ENCODE results near the gene PCNX1.
"Not testable (repeated sequence)": the region's sequence is repeated elsewhere in the genome, so short reads cannot be mapped to it uniquely, and the experiment has no call there.

Gene PCNX1

GRCh38 chr14:71119832-71120231, 212.6 kb downstream of the PCNX1 start:
- H3K27me3 ChIP-seq (ENCODE audit: control insufficient read depth, insufficient read depth, low read length), result no peaks in the 10 kb centered on the region
- no peak overlapping the region for H3K27ac ChIP-seq
- H3K36me3 ChIP-seq (ENCODE audit: control insufficient read depth, insufficient read depth, low read length), result no peaks in the 10 kb centered on the region
- H3K4me2 ChIP-seq (ENCODE audit: low read length), result no peak overlapping the region
- H3K4me3 ChIP-seq (ENCODE audit: low read depth, low read length), result no peak overlapping the region
- H3K9ac ChIP-seq, result no peak overlapping the region
- no peaks in the 10 kb centered on the region for H3K79me2 ChIP-seq
- H3K9me3 ChIP-seq (ENCODE audit: control insufficient read depth, low read length), result no peaks in the 10 kb centered on the region
- no peaks in the 10 kb centered on the region for H3K4me1 ChIP-seq
- no peak for TF ChIP-seq CTCF (IDR thresholded peaks at IDR 0.05)
- no peak overlapping the region for H2AFZ ChIP-seq

DNA sequence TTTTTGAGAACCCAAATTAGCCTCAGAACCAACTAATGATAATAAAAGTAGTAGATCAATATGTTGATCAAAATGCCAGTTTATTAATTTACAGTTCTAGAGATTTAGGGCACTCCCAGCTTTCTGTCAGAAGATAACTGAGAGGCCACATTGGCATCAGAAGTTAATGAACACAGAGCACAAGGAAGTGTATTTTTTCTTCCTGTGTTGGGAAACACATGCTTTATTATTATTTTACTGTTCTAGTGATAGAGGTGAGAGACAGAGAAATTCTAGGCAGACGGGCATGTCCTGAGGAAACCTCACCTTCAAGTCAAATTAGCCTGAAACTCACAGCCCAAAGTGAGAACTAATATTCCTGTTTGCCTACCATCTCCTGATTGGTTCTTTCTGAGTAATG, 213.7 kb downstream of the PCNX1 start:
- no peak for TF ChIP-seq CTCF (IDR thresholded peaks at IDR 0.05)
- Histone ChIP-seq H3K36me3 (ENCODE audit: control insufficient read depth, insufficient read depth, low read length) (no peaks in the 10 kb centered on the region), H3K9me3 (ENCODE audit: control insufficient read depth, low read length) (no peaks in the 10 kb centered on the region), H2AFZ (no peak overlapping the region), H3K4me1 (no peaks in the 10 kb centered on the region), H3K27me3 (ENCODE audit: control insufficient read depth, insufficient read depth, low read length) (no peaks in the 10 kb centered on the region), H3K4me3 (ENCODE audit: low read depth, low read length) (no peak overlapping the region), H3K79me2 (no peaks in the 10 kb centered on the region), H3K9ac (no peak overlapping the region), H3K27ac (no peak overlapping the region), H3K4me2 (ENCODE audit: low read length) (no peak overlapping the region)

DNA sequence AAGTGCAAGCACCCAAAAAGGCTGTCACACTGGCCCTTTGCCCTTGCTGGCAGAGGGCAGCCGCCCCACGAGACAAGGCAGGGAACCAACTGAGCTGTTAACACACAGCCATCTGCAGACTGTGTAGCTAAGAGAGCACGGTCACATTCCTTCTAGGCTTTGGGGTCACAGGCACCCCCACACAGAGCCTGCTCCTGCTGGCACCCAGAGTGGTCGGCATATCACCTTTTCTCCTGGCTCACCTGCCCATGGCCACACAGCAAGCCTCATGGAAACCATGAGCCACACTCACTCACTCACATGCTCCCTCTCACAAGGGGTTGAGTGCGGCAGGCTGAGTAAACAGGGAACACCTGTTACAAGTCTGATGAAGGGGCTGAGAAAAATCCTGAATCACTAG, 214.5 kb downstream of the PCNX1 start:
- no peak overlapping the region for H3K4me2 ChIP-seq (ENCODE audit: low read length)
- no peak overlapping the region for H3K27ac ChIP-seq
- no peaks in the 10 kb centered on the region for H3K79me2 ChIP-seq
- no peak overlapping the region for H2AFZ ChIP-seq
- H3K9ac ChIP-seq, result no peak overlapping the region
- H3K9me3 ChIP-seq (ENCODE audit: control insufficient read depth, low read length), result no peaks in the 10 kb centered on the region
- H3K36me3 ChIP-seq (ENCODE audit: control insufficient read depth, insufficient read depth, low read length), result no peaks in the 10 kb centered on the region
- H3K4me1 ChIP-seq, result no peaks in the 10 kb centered on the region
- TF ChIP-seq CTCF (IDR thresholded peaks at IDR 0.05), result no peak
- no peak overlapping the region for H3K4me3 ChIP-seq (ENCODE audit: low read depth, low read length)
- no peaks in the 10 kb centered on the region for H3K27me3 ChIP-seq (ENCODE audit: control insufficient read depth, insufficient read depth, low read length)

GRCh38 chr14:71122866-71123565, 215.8 kb downstream of the PCNX1 start:
- TF ChIP-seq CTCF (IDR thresholded peaks at IDR 0.05), result no peak

GRCh38 chr14:71123579-71124135, 216.4 kb downstream of the PCNX1 start:
- H3K9ac ChIP-seq, result no peak overlapping the region
- H3K9me3 ChIP-seq (ENCODE audit: control insufficient read depth, low read length), result no peaks in the 10 kb centered on the region
- no peaks in the 10 kb centered on the region for H3K4me1 ChIP-seq
- H3K79me2 ChIP-seq, result no peaks in the 10 kb centered on the region
- no peak overlapping the region for H3K4me2 ChIP-seq (ENCODE audit: low read length)
- no peak overlapping the region for H3K4me3 ChIP-seq (ENCODE audit: low read depth, low read length)
- no peak overlapping the region for H2AFZ ChIP-seq
- no peak for TF ChIP-seq CTCF (IDR thresholded peaks at IDR 0.05)
- no peak overlapping the region for H3K27ac ChIP-seq
- no peaks in the 10 kb centered on the region for H3K27me3 ChIP-seq (ENCODE audit: control insufficient read depth, insufficient read depth, low read length)
- H3K36me3 ChIP-seq (ENCODE audit: control insufficient read depth, insufficient read depth, low read length), result no peaks in the 10 kb centered on the region

More at GRCh38 chr14:71122866-71123565, 215.8 kb downstream of the PCNX1 start:
- Histone ChIP-seq H3K27me3 (ENCODE audit: control insufficient read depth, insufficient read depth, low read length) (no peaks in the 10 kb centered on the region), H3K79me2 (no peaks in the 10 kb centered on the region), H3K9ac (no peak overlapping the region), H3K36me3 (ENCODE audit: control insufficient read depth, insufficient read depth, low read length) (no peaks in the 10 kb centered on the region), H2AFZ (no peak overlapping the region), H3K9me3 (ENCODE audit: control insufficient read depth, low read length) (no peaks in the 10 kb centered on the region), H3K4me3 (ENCODE audit: low read depth, low read length) (no peak overlapping the region), H3K4me2 (ENCODE audit: low read length) (no peak overlapping the region), H3K27ac (no peak overlapping the region), H3K4me1 (no peaks in the 10 kb centered on the region)

DNA sequence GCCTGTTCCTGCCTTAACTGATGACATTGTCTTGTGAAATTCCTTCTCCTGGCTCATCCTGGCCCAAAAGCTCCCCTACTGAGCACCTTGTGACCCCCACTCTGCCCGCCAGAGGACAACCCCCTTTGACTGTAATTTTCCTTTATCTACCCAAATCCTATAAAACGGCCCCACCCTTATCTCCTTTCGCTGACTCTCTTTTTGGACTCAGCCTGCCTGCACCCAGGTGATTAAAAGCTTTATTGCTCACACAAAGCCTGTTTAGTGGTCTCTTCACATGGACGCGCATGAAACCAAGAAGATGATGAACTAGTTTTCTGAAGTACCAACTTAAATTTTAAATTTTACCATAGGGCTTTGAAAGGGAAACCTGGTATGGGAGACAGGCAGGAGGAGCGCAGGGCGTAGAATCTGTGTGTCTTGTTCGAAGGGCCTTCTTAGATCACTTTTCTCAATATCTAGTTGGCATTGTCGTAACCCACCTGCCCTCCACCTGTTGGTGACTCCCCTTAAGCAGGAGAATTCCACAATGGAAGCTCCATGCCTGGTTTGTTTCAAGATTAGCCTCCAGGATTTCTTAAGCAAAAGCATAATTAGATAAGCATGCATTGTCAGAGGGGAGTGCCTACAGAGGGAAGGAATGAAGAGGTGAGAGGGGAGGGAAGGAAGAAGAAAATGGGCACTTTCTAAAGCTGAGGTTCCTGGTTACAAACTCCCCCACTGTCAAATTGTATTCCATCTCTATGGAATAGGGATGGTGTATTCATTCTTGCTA, 222.6 kb downstream of the PCNX1 start:
- not testable (repeated sequence) for H3K9ac ChIP-seq; H3K27ac ChIP-seq; H3K4me3 ChIP-seq (ENCODE audit: low read depth, low read length); H3K4me1 ChIP-seq; H2AFZ ChIP-seq; H3K9me3 ChIP-seq (ENCODE audit: control insufficient read depth, low read length); H3K79me2 ChIP-seq; H3K36me3 ChIP-seq (ENCODE audit: control insufficient read depth, insufficient read depth, low read length); H3K27me3 ChIP-seq (ENCODE audit: control insufficient read depth, insufficient read depth, low read length); H3K4me2 ChIP-seq (ENCODE audit: low read length)

Data from parathyroid adenoma (tissue), 2 donors.